NCI-H1694 (cell line): Measurements from ENCODE around the gene KIF13A.
"Not testable (repeated sequence)": the region's sequence is repeated elsewhere in the genome, so short reads cannot be mapped to it uniquely, and the experiment has no call there.

Experiments
- DNase-seq: peaks from one replicate; lab custom pipeline; 2025; lab: John Stamatoyannopoulos, UW

KIF13A gene

GRCh38 chr6:17871189-17871519, 116.3 kb downstream of the KIF13A start:
- peak; percentile 24 for DNase-seq

- no peak for DNase-seq
Observed at GRCh38 chr6:17870300-17871188, 116.9 kb downstream of the KIF13A start.

GRCh38 chr6:17869753-17870050, 117.7 kb downstream of the KIF13A start:
- DNase-seq = no peak

GRCh38 chr6:17869010-17869752, 118.3 kb downstream of the KIF13A start:
- no peak for DNase-seq

- DNase-seq = peak; percentile 74
Observed at GRCh38 chr6:17867880-17868279, 119.6 kb downstream of the KIF13A start.

GRCh38 chr6:17866876-17867444, 120.5 kb downstream of the KIF13A start:
- no peak for DNase-seq

GRCh38 chr6:17865798-17866725, 121.4 kb downstream of the KIF13A start:
- no peak for DNase-seq

GRCh38 chr6:17865243-17865642, 122.2 kb downstream of the KIF13A start:
- peak; percentile 6 for DNase-seq

GRCh38 chr6:17863901-17864754, 123.3 kb downstream of the KIF13A start:
- no peak for DNase-seq

- DNase-seq = no peak
Observed at GRCh38 chr6:17861361-17861760, 126.1 kb downstream of the KIF13A start.

- DNase-seq = no peak
Observed at GRCh38 chr6:17859846-17860245, 127.6 kb downstream of the KIF13A start.

GRCh38 chr6:17858584-17858983, 128.9 kb downstream of the KIF13A start:
- DNase-seq = no peak

GRCh38 chr6:17857188-17857587, 130.2 kb downstream of the KIF13A start:
- not testable (repeated sequence) for DNase-seq

- no peak for DNase-seq
Observed at GRCh38 chr6:17856306-17856705, 131.1 kb downstream of the KIF13A start.

- no peak for DNase-seq
Observed at GRCh38 chr6:17855381-17855780, 132.1 kb downstream of the KIF13A start.

GRCh38 chr6:17853533-17853932, 133.9 kb downstream of the KIF13A start:
- DNase-seq = no peak

- no peak for DNase-seq
Observed at GRCh38 chr6:17851720-17852161, 135.7 kb downstream of the KIF13A start.

GRCh38 chr6:17851001-17851719, 136.3 kb downstream of the KIF13A start:
- no peak for DNase-seq

GRCh38 chr6:17850281-17850680, 137.2 kb downstream of the KIF13A start:
- DNase-seq = no peak

- no peak for DNase-seq
Observed at GRCh38 chr6:17847203-17847760, 140.2 kb downstream of the KIF13A start.
